Stimulated activated CD4-positive, alpha-beta T cell treated with anti-CD3 and anti-CD28 coated beads, Interleukin-1b, Interleukin-23, amount 100 ng/mL, for 1 hour (primary cell): ENCODE results near the gene SGCD.

Experiments used
- DNase-seq, 2 donors: peaks; one replicate each; pipeline ENCODE4 v3.0.0-alpha.2; 2020; ENCODE audit warnings: low read depth in 2 of 2

SGCD gene

GRCh38 chr5:156400231-156400986, 73.4 kb downstream of the SGCD start:
- DNase-seq, result no peak

- DNase-seq, result no peak
Measured at GRCh38 chr5:156401804-156402203, 74.8 kb downstream of the SGCD start.

- peak in 1 of 2 donors; percentile 1 for DNase-seq
Measured at GRCh38 chr5:156402387-156402921, 75.5 kb downstream of the SGCD start.

GRCh38 chr5:156405988-156406387, 79.0 kb downstream of the SGCD start:
- no peak for DNase-seq

- no peak for DNase-seq
Measured at GRCh38 chr5:156407251-156407650, 80.3 kb downstream of the SGCD start.

- no peak for DNase-seq
Measured at GRCh38 chr5:156409834-156410233, 82.9 kb downstream of the SGCD start.

GRCh38 chr5:156411185-156411613, 84.2 kb downstream of the SGCD start:
- no peak for DNase-seq

- no peak for DNase-seq
Measured at GRCh38 chr5:156411957-156412356, 85.0 kb downstream of the SGCD start.

- DNase-seq, result no peak
Measured at GRCh38 chr5:156414391-156414790, 87.4 kb downstream of the SGCD start.

- no peak for DNase-seq
Measured at GRCh38 chr5:156419661-156420060, 92.7 kb downstream of the SGCD start.

GRCh38 chr5:156420665-156421064, 93.7 kb downstream of the SGCD start:
- DNase-seq, result no peak

- no peak for DNase-seq
Measured at GRCh38 chr5:156421798-156422197, 94.8 kb downstream of the SGCD start.

GRCh38 chr5:156423597-156423996, 96.6 kb downstream of the SGCD start:
- no peak for DNase-seq

- DNase-seq, result no peak
Measured at GRCh38 chr5:156427315-156427714, 100.4 kb downstream of the SGCD start.

- DNase-seq, result no peak
Measured at GRCh38 chr5:156431956-156432829, 105.2 kb downstream of the SGCD start.

GRCh38 chr5:156432830-156433105, 105.8 kb downstream of the SGCD start:
- DNase-seq, result no peak

- DNase-seq, result no peak
Measured at GRCh38 chr5:156434471-156434870, 107.5 kb downstream of the SGCD start.

- DNase-seq, result no peak
Measured at GRCh38 chr5:156435101-156435500, 108.1 kb downstream of the SGCD start.

GRCh38 chr5:156438076-156438475, 111.1 kb downstream of the SGCD start:
- no peak for DNase-seq

GRCh38 chr5:156444753-156445291, 117.9 kb downstream of the SGCD start:
- no peak for DNase-seq

GRCh38 chr5:156446526-156446925, 119.6 kb downstream of the SGCD start:
- no peak for DNase-seq

- no peak for DNase-seq
Measured at GRCh38 chr5:156450778-156451177, 123.8 kb downstream of the SGCD start.

- DNase-seq, result no peak
Measured at GRCh38 chr5:156451505-156451904, 124.5 kb downstream of the SGCD start.
